Activated CD8-positive, alpha-beta memory T cell treated with anti-CD3 and anti-CD28 coated beads, Interleukin-2, amount 50 U/mL, for 4 hours (primary cell): ENCODE results near the gene ZHX3.

ENCODE experiments used
- DNase-seq: peaks from one replicate; pipeline ENCODE4 v3.0.0-alpha.2; 2020

Gene ZHX3

DNA sequence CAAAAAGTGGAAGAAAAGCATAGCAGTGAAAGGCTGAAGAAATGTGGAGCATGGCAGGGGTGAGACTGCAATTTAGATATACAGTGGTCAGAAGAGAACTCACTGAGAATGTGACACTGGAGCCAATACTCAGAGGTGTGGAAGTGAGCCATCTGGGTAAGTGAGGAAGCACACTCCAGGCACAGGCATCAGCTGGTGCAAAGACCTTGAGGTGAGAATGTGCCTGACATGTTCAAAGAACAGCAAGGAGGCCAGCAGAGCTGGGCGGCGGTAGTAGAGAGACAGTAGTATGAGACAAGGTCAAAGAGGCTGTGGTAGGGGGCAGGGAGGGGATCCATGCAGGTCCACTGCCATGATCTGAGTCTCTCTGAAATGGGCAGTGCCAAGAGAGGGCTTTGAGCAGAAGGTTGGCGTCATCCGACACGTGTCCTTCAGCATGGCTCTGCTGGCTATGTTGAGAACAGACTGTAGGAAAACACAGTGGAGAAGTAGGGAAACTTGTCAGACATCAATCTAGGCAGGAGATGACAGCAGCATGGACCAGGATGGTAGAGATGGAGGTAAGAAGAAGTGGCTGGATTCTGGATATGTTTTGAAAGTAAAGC, 95.8 kb downstream of the ZHX3 start:
- DNase-seq: no peak

- DNase-seq: no peak
These were observed 97.7 kb downstream of the ZHX3 start for GRCh38 chr20:41219824-41220223.

DNA sequence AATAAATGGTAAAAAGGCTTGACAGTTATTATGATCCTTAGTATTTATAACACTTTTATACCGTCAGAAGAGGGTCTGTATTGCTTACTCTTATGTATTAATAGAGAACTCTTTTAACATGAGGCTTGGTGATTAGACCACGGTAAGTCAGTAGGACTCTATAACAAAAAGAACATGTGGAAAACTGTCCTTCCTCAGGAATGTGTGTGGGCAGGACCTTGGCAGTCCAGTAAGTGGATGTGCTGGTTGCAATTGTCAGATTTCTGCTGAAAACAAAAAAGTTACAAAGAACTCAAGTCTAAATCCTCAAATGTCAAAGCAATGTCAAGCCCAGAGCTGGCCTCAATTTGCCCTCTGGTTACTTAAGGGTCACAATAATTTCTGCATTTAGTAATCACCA, 99.1 kb downstream of the ZHX3 start:
- no peak for DNase-seq

- no peak for DNase-seq
These were observed 100.1 kb downstream of the ZHX3 start for GRCh38 chr20:41217422-41217821.

DNA sequence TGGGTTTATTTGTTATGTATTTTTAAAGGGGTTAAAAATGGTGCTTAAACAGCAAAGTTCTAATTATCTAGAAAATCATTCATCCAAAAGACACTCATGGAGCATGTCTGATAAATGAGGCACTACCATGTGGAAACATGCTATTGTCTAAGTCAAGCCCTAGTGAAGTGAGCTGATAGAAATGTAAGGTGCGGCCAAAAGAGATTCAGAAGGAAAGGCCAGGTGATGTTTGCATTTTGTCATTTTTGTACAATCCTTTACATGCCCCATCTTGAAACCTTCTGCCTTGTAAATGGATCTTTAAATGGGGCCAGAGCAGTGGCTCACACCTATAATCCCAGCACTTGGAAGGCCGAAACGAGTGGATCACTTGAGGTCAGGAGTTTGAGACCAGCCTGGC, 102.9 kb downstream of the ZHX3 start:
- DNase-seq: no peak

GRCh38 chr20:41214202-41214601, 103.3 kb downstream of the ZHX3 start:
- no peak for DNase-seq

DNA sequence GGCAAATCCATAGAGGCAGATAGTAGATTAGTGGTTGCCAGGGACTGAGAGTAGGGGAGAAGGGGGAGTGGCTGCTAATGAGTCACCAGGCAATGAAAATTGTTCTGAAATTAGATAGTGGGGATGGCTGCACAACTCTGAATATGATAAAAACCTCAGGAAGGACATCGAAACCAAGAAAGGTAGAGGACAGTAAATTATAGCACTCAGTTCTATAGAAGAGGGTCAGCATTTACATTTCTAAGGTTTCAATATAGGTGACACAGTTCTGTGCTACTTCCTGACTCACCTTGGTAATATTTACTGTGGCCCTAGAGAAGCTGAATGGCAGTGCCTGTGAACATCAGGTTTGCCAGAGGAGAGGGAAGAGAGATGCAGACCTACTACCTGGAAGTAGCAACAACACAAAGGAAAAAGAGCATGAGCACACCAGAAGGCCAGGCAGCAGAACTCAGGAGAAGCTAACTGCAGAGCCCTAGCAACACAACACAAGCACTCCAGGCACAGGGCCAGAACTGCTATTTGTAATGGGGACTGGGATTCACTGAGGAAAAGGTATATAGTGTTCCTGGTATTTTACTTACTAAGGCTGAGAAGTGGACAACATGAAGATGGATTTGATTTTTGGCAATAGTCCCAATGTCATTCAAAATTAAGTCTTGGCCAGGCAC, 104.2 kb downstream of the ZHX3 start:
- DNase-seq: no peak

DNA sequence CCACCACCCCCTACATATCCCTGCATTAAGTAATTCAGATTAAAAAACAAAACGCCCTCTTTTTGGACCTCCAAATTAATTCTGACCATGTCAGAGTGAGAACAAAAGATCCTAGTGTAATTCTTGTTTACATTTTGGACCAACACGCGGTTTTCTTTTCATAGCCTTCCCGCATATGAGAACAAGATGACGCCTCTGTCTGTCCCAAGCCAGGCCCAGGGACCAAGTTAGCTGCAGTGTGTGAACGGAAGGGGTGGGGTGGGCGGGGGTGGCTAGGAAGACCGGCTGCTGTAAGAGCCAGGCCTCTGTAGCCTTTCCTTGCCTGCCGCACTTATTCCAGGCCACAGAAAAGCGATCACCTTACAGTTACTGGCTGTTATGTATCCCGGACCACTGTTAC, 112.2 kb downstream of the ZHX3 start:
- DNase-seq: no peak

DNA sequence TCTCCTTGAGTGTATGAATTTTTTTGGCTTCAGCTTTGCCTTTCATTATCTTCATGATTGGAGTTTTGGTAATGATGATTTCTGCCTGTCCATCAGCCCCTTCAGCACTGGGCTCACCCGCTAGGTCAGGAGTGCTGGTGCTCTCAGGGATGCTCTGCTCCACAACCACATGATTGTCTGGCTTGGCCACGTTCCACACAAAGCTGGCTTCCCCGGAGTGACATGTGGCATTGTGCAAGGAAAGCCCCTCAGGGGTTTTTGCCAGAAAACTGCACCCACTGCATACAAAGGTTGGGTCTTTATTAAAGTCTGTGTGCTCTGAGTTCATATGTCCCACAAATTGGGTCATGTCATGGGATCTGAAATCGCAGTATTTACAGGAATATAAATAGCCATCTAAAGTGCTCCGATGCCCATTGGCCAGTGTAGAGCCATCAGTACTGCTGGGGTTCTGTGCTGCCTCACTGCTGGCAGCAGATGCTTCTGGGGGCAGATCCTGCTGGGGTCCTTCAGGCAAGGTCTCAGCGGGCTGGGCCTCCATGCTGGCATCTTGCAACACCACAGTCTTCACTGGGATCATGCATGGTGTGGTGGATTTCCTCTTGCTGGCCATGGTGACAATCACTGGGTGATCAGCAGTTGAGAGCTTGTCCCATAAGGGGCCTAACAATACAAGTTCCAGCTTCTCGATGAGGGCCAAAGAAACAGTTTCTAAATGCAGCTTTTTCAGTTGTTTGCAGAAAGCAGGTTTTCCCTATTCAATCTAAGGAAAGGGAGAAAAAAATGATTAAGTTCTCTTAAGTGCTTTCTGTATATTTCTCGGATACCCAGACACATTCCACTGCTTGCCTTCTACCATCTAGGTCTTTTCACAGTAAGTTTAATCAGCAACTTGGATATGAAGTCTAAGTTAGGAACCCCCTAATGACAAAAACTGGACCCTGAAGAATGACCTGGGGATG, 112.9 kb downstream of the ZHX3 start:
- no peak for DNase-seq

GRCh38 chr20:41203660-41204059, 113.9 kb downstream of the ZHX3 start:
- no peak for DNase-seq

DNA sequence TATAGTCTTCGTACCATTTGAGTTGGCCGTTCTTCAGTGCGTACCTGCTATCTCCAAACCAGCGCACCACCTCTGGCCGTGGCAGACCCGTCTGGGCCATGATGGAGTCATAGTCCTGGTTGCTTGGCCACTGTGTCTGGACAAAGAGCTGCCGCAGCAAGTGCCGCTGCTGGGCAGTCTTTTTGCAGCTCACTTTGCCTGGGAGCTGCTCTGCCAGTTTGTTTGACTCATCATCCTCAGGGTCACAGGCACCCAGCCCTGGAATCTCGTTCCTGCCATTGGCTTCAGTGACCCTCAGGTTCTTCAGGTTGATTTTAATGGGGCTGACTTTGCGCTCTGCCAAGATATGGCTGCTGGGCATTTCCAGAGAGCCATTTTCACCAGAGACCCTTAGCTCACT, 115.1 kb downstream of the ZHX3 start:
- DNase-seq: no peak

GRCh38 chr20:41201760-41202159, 115.8 kb downstream of the ZHX3 start:
- DNase-seq: no peak

DNA sequence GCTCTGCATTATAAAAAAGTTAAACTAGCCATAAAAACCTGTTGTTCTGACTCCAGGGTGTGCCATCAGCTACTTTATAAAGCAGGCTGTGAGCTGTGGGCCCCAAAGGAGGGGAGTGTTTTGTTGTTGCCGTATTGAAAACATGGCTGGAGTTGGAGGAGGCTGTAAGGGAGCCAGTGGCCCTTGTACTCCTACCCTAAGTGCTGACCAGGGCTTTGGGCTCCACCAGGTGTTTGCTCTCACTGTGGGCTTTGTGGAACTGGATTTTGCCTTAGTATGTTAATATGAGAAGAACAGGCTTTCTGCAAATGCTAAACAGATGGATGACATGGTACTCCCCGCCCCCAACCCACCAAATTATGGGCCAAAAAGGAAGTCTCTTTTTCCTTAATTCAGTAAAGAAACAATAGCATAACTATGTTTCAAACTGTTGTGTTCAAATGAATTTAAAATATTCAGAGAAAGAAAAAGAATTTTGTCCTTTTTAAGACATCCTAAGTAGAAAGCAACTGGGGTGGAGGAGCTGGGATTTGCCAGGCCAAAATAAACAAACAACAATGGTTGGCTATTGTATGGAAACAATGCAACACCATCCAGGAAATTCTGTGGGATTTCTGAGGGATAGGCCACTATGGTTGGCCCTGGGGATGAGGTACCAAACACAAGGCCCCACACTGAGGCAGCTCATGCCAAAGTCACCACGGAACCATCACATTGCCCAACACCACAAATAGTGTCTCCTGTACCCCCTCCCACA, 116.9 kb downstream of the ZHX3 start:
- no peak for DNase-seq

DNA sequence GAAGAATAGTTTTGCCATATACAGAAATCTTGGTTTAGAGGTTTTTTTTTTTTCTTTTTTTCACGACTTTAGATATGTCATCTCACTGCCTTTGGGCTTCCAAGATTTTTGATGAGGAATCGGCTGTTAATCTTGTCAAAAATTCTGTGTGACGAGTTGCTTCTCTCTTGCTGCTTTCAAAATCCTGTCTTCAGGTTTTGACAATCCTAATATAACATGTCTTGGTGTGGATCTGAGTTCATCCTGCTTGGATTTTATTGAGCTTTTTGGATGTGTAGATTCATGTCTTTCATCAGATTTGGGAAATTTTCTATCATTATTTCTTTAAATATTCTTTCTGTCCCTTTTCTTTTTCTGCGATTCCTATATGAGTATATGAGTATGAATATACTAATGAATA, 119.1 kb downstream of the ZHX3 start:
- no peak for DNase-seq

DNA sequence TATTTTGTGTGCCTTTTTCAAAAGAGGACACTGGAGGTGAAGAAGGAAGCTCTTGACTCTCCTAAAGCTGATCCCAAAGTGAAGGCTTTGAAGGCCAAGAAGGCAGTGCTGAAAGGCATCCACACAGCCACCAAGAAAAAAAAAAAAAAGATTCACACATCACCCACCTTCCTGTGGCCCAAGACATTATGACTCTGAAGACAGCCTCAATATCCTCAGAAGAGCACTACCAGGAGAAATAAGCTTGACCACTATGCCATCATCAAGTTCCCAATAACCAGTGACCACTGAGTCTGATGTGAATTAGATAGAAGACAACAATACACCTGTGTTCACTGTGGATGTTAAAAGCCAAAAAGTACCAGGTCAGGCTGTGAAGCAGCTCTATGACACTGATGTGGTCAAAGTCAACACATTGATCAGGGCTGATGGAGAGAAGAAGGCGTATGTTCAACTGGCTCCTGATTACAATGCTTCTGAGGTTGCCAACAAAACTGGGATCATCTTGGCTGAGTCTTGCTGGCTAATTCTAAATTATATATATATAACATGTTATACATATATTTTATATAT, 120.8 kb downstream of the ZHX3 start:
- DNase-seq: no peak

GRCh38 chr20:41192575-41192974, 125.0 kb downstream of the ZHX3 start:
- DNase-seq: no peak

DNA sequence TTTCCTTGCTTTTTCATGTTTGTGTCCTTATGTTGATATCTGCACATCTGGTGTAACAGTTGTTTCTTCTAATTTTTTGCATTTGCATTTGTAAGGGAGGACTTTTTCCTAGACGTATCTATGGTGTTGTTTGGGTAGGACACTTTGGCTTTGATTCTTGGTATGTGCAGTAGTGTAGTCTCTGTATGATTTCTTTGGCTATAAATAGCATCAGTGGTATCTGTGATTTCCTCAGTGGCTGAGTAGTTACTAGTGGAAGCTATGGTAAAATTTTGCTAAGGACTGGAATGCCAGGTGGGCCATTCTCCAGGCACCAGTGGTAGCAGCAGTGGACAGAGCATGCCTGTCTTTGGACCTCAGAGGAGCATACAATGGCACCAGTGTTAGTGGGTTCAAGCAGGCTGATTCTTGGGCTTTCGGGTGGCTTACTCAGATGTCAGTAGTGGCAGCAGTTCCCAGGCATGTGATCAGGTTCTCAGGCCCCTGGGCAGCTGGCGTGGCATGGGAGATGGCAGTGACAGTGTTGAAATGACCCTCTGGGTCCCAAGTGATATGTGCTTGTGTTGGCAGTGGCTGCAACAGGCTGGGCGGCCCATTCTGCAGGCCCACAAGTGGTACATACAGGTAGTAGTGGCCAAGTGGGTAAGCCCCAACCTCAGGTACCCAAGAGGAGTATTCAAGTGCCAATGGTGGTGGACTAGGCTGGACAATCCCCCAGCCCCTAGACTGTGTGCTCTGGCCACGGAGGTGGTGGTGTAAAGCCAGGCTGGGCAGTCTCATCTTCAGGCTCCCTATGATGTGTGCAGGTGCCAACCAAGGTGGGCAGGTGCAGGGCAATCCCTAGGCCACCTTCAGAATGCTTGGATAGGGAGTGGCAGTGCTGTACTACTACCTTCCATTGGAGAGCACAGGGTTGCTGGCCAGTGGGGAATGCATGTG, 125.7 kb downstream of the ZHX3 start:
- no peak for DNase-seq

DNA sequence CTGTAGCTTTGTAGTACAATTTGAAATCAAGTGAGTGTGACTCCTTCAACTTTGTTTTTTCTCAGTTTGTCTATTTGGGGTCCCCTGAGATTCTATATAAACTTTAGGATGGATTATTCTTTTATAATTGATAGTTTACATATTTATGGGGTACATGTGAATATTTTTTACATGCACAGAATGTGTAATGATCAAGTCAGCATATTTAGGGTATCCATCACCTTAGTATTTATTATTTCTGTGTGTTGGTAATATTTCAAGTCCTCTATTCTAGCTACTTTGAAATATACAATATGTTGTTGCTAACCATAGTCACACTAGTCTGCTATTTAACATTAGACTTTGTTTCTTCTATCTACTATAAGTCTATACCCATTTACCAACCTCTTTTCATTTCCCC, 129.9 kb downstream of the ZHX3 start:
- DNase-seq: no peak

- DNase-seq: no peak
These were observed 132.3 kb downstream of the ZHX3 start for GRCh38 chr20:41185013-41185757.

DNA sequence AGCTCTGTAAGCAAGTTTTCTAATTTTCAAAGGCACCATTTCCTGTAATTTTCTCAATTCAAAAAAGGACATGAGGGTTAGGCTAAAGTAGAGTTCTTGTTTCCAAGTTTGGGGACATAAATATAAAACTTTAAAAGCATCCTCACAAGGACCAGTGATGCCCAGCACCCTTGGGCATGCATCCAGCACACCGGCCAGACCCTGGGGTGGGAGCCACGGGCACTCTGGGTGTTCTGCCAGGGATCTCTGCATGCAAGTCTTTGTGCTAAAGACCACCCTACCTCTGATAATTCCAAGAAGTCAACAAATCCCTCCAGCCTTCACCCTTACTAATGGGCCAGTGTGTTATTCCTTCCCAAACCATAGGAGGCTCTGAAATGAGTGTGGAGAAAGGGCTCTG, 133.7 kb downstream of the ZHX3 start:
- no peak for DNase-seq

GRCh38 chr20:41183391-41183790, 134.1 kb downstream of the ZHX3 start:
- no peak for DNase-seq
